Activated naive CD4-positive, alpha-beta T cell treated with Interleukin-2 at 50 U/mL for 16 hours (primary cell): Measurements from ENCODE around the gene HRH1.
A peak's percentile ranks its signal among the peaks of the same experiment; 100 is the strongest.
"Not testable (repeated sequence)": the region's sequence is repeated elsewhere in the genome, so short reads cannot be mapped to it uniquely, and the experiment has no call there.

ENCODE experiments used
- DNase-seq: peaks from one replicate; pipeline ENCODE4 v3.0.0-alpha.2; 2020

The HRH1 gene

GRCh38 chr3:11245827-11246662 is 91.8 kb downstream of the HRH1 start:
- DNase-seq = no peak

GRCh38 chr3:11246663-11246970 is 92.3 kb downstream of the HRH1 start:
- DNase-seq = no peak

- DNase-seq = no peak
Observed at GRCh38 chr3:11247362-11247761, 93.1 kb downstream of the HRH1 start.

- DNase-seq = no peak
Observed at GRCh38 chr3:11248596-11248995, 94.3 kb downstream of the HRH1 start.

- DNase-seq = no peak
Observed at GRCh38 chr3:11250902-11251806, 96.9 kb downstream of the HRH1 start.

- DNase-seq = no peak
Observed at GRCh38 chr3:11251807-11252176, 97.5 kb downstream of the HRH1 start.

GRCh38 chr3:11254876-11255275 is 100.6 kb downstream of the HRH1 start:
- no peak for DNase-seq

- not testable (repeated sequence) for DNase-seq
Observed at GRCh38 chr3:11255537-11255936, 101.2 kb downstream of the HRH1 start.

GRCh38 chr3:11258958-11259357 is 104.7 kb downstream of the HRH1 start:
- no peak for DNase-seq

- DNase-seq = no peak
Observed at GRCh38 chr3:11260460-11260859, 106.2 kb downstream of the HRH1 start.

GRCh38 chr3:11269007-11269406 is 114.7 kb downstream of the HRH1 start:
- DNase-seq = no peak

- peak; percentile 96 for DNase-seq
Observed at GRCh38 chr3:11271986-11272904, 118.0 kb downstream of the HRH1 start, which contains the start of gene ATG7. TSS of gene ATG7 (plus strand) at chr3:11272397. CDS start at chr3:11298696, 26,299 bp downstream.

- DNase-seq = no peak
Observed at GRCh38 chr3:11272906-11273574, 118.7 kb downstream of the HRH1 start.

GRCh38 chr3:11273891-11274291 is 119.6 kb downstream of the HRH1 start:
- DNase-seq = no peak

- no peak for DNase-seq
Observed at GRCh38 chr3:11274566-11275142, 120.4 kb downstream of the HRH1 start.

GRCh38 chr3:11275926-11276325 is 121.6 kb downstream of the HRH1 start:
- DNase-seq = no peak

GRCh38 chr3:11276901-11277300 is 122.6 kb downstream of the HRH1 start:
- no peak for DNase-seq

- DNase-seq = no peak
Observed at GRCh38 chr3:11282250-11283138, 128.2 kb downstream of the HRH1 start.

- DNase-seq = no peak
Observed at GRCh38 chr3:11283139-11283475, 128.8 kb downstream of the HRH1 start.

- no peak for DNase-seq
Observed at GRCh38 chr3:11284011-11284410, 129.7 kb downstream of the HRH1 start.

- DNase-seq = no peak
Observed at GRCh38 chr3:11285471-11285870, 131.2 kb downstream of the HRH1 start.
